Measurements from ENCODE around the gene CAPN5.

GRCh38 chr11:77103319-77103718 is 36.5 kb downstream of the CAPN5 start:
- TF ChIP-seq CTCF (IDR thresholded peaks at IDR 0.05) (no peak), POLR2A (IDR thresholded peaks at IDR 0.05; ENCODE audit: low read length) (no peak), EP300 (IDR thresholded peaks at IDR 0.05) (no peak), JUNB (IDR thresholded peaks at IDR 0.05) (no peak), MAX (IDR thresholded peaks at IDR 0.05) (no peak), MAZ (IDR thresholded peaks at IDR 0.05; ENCODE audit: borderline replicate concordance, low read depth, low read length) (no peak), CHD2 (IDR thresholded peaks at IDR 0.05; ENCODE audit: low read length, partially characterized antibody) (no peak)
